Stimulated activated CD4-positive, alpha-beta T cell treated with anti-CD3 and anti-CD28 coated beads, Interleukin-1b, Interleukin-23, amount 100 ng/mL, for 48 hours (primary cell): ENCODE results near the gene HMOX2.

Source experiments
- DNase-seq: peaks from one replicate; pipeline ENCODE4 v3.0.0-alpha.2; 2020

HMOX2 gene

DNA sequence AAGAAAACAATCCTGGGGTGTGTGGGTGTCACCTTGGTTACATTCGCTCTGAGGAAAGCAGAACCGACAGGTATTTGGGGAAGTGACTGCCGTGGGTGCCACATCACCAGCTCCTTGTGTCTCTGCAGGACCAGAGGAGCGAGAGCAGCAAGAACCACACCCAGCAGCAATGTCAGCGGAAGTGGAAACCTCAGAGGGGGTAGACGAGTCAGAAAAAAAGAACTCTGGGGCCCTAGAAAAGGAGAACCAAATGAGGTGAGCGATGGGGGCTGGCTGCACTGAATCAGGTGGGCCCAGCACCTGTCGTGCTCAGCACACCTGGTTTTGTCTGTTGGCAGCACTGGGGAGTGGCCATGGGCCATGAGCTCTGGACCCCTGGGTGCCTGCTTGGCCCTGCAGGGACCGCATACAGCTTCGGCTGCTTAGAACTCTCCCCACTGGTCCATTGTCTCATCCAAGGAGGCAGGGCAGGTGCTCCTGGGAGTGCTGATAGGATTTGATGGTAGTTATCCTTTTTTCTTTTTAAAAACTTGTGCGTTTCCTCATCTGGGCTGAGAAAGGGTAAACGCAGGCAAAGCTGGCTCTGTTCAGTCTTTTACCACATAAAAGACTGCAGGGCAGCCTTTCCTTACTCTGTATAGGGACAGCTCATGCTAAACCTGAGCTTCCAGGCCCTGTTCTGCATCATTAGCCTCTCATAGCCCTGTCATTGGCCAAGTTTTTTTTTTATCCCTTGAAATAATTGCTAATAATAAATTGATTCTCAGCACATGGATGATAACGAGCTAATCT is 29.4 kb downstream of the HMOX2 start:
- peak; percentile 73 for DNase-seq

DNA sequence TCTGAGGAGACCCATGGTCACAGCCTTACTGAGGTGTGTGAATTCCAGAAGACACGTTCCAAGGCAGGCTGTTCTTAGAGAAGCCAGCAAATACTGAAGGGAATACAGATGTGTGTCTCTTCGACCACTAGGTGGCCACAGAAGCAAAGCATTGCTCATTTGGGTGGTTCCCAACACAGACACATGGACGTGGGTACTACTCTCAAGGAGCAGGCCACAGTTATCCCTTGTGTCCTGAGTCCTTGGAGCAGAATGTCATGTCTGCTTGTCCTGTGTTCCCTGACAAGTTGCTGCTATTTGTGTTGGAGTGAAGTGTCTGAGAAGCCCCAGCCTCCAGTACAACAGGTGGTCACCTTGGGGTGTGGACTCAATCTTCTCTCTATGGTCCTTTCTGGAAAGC is 30.3 kb downstream of the HMOX2 start:
- DNase-seq: peak; percentile 57

GRCh38 chr16:4507588-4508345 is 31.6 kb downstream of the HMOX2 start:
- no peak for DNase-seq

DNA sequence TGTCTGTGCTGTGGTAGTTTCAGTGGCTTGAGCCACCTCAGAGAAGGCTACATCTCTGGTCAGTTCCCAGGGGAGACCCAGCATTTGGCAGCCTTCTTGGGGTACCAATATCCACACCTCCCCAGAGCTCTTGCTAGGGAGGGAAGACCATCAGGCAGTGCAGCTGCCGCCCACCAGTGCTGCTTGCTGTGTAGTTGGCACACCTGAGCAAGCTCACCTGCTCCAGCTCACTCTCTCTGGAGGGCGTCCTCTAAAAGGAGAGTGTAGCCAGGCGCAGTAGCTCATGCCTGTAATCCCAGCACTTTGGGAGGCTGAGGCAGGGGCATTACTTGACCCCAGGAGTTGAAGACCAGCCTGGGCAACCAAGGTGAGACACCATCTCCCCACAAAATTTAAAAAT is 32.6 kb downstream of the HMOX2 start:
- no peak for DNase-seq

- no peak for DNase-seq
Observed at GRCh38 chr16:4509420-4509819, 33.2 kb downstream of the HMOX2 start.

DNA sequence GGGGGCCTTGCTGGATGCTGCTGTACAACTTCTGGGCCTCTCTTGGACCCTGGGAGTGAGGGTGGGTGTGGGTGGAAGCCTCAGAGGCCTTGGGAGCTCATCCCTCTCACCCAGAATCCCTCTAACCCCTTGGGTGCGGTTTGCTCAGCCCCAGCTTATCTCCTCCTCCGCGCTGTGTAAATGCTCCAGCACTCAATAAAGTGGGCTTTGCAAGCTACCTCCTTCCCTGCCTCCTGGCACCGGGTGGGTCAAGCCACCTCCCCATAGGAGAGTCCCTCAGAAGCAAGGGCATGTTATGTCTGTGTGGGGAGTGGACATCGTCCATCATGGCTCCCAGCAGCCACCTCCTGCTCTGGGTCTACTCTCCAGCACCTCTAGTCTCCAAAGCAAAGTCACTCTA is 33.9 kb downstream of the HMOX2 start:
- DNase-seq: no peak

DNA sequence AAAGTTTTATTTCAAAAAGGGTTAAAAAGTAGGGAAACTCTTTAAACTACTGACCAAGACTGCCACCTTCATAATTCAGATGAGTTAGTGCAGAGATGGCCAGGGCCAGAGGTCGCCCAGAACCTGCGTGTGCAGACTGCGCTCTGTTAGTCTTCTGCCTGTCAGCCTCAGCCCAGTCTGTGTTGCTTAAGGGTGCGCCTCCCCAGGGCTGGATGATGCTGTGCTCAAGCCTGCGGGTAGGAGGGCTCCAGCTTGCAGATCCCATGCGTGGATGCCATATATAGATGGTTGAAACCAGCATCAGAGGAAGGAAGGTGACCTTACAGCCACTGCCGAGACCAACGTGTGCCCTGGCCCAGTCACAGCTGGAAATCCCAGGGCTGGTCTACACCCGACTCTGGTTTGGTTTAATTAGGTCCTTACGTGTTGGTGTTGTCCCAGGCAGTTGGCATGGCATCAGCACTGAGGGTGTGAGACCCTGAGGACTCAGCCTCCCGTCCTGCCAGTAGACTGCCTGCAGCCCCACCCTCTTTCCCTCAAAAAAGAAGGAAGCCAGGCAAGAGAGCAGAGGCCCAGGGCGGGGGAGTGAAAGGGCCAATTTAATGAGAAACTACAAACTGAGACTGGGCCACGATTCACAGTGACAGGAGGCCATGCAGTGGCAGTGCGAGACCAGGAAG is 34.7 kb downstream of the HMOX2 start:
- DNase-seq: no peak

DNA sequence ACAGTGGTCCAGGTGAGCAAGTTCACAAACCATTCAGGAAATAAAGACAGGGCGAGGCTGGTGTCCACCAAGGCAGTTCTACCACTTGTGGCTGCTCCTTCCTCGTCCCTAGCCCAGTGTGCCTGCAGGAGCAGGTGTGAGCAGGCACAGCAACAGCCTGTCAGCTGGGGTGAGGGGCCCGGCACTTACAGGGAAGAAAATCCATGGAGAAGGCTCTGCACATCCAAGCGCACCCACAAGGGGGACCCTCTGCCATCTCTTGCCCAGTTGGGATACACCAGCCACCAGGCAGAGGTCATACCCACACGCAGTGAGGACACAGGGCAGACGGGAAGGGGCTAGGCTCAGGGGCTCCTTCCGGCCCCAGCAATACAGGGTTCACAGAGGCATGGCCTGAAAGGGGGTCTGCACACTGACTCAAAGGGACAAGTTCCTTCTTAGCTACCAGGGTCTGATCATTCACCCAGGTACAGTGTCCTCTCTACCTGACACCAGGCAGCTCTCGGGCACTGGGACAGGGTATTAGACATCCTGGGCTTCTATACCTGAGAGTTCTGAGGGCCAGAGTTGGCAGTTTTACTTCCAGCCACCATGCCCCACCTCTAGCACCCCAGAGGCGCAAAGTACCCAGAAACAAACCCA is 35.4 kb downstream of the HMOX2 start:
- DNase-seq: peak; percentile 19

- no peak for DNase-seq
Observed at GRCh38 chr16:4512473-4512872, 36.3 kb downstream of the HMOX2 start.

DNA sequence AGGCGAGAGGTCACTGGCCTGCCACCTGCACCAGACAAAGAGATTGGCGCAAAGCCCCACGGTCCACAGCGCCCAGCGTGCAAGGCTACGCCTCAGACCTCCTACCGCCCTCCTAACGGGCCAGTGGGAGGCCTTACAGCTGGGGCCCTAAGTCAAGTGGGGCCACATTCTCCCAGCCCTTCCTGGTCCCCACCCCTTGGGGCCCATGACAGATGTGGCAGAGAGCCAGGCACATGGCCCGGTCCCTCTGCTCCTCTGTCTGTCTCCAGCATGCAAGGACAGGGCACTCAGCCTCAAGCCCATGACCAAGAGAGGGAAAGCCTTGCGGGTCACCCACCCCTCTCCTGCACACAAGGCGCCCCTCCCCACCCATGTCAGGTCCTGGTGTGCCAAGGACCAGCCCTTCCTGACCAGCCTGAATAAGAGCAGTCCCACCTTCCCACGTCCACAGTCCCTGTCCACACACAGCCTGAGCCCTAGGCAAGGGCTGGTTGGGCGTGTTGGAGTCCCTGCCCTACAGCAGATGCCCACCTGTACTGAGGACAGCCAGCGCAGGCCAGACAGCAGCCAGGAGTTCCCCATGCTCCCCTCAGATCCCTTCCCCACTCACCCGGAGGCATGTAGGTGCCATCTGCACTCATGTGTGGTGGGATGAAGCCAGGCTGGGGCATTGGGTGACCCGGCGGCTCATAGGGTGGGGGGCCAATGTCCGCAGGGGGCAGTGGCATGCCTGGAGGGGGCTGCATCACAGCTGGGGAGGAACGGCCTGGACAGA is 37.1 kb downstream of the HMOX2 start:
- no peak for DNase-seq

GRCh38 chr16:4513881-4514280 is 37.7 kb downstream of the HMOX2 start:
- no peak for DNase-seq

- DNase-seq: no peak
Observed at GRCh38 chr16:4514606-4515005, 38.4 kb downstream of the HMOX2 start.

GRCh38 chr16:4515611-4516233 is 39.5 kb downstream of the HMOX2 start:
- no peak for DNase-seq

- no peak for DNase-seq
Observed at GRCh38 chr16:4517812-4518680, 41.8 kb downstream of the HMOX2 start.

DNA sequence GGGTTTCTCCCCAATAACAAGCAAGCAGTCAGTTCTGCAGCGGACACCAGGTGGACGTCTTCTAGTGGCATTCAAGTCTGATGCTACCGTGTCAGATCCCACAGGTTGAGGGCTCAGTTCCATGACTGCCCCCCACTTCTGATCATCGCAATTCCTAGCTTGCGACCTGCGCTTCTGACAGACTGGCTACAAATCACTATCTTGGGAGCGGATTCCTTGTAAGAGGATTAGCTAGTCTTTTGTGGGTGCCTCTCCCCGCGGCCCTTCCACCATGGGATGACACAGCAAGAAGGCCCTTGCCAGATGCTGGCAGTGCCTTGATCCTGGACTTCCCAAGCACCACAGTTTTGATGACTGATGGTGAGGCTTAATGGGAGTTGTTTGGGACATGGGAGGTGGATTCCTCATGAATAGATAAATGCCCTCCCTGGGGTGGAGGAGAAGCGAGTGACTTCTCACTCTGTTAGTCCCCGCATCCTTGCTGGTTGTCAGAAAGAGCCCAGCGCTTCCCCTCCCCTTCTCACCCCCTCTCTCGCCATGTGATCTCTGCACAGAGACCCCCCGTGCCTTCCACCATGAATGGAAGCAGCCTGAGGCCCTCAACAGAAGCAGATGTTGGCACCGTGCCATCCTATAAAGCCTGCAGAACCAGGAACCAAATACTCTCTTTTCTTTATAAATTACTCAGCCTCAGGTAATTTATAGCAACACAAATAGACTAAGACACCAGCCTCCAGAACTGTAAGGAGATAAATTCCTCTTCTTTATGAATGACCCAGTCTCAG is 43.3 kb downstream of the HMOX2 start:
- no peak for DNase-seq

DNA sequence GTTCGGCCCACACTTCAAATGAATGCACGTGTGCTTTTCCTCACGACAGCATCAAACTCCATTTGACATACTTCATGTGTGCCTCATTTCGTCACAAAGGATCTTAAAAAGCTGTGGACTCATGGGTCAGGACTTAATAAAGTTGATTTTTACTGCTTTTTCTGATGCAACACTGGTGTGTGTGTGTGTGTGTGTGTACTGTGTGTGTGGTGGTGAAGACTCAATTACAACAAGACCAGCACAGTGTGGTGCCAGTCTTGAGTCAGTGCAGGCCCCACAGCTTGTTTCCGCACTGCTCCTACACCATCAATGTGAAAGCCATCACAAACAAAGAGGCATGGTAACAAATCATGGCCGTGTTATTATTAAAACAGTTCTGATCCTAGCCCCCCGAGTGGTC is 44.7 kb downstream of the HMOX2 start:
- no peak for DNase-seq

GRCh38 chr16:4522051-4522581 is 45.9 kb downstream of the HMOX2 start:
- DNase-seq: no peak

- DNase-seq: no peak
Observed at GRCh38 chr16:4523686-4524085, 47.5 kb downstream of the HMOX2 start.

DNA sequence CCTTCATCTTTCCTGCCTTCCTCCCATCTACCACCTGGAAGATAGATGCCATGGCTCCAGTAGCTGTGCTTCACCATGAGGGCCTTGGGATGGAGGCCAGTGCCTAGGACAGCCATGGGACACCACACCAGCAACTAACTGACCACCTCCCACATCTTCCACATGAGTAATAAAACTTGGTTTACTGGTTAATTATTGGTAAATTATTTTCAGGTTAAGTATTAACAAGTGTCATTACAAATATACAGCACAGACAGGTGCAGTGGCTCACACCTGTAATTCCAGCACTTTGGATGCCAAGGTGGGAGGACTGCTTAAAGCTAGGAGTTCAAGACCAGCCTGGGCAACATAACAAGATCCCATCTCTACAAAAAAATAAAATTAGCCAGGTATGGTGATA is 48.4 kb downstream of the HMOX2 start:
- DNase-seq: no peak

DNA sequence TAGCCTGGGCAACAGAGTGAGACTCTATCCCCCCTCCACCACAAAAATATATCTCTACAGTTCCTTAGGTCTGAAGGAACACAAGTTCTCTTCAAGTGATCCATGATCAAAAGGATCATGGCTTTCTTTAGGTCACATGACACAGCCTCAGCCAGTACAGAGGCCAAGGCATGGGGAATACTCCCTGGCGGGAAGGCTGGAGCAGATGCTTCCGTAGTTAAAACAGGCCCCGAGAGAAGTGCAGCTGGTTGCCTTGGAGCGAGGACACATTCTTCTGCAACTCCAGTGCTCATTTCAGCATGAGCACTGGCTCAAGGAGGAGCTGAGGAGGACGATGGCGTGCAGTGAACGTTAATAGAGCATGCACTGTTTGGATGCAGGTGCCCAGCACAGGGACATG is 48.9 kb downstream of the HMOX2 start:
- DNase-seq: no peak
